K562 (cell line): ENCODE results near the gene GFI1B. TPM values are rescaled to one million over a fixed set of nuclear protein-coding genes. Genes with fewer than 3 reads are reported as not detected.

Source experiments
- MYNN ChIP-seq, 2 experiments: sonication (generic); formaldehyde crosslinking in 1 of 2; IDR thresholded peaks; 2 replicates each; pipeline versions ENCODE4 v1.5.0 to v1.6.1; 2016 to 2020; ENCODE audit warnings: antibody characterized with exemption in 1 of 2, missing genetic modification reagents in 1 of 2
- POU5F1 ChIP-seq: fragments of 150-350 bp; IDR thresholded peaks from 2 replicates; pipeline ENCODE4 v1.6.1; 2014; ENCODE audit warnings: borderline replicate concordance, low read length, low read depth, mild to moderate bottlenecking; ENCODE audit not compliant: partially characterized antibody
- TGIF2 ChIP-seq: sonication (generic); formaldehyde crosslinking; IDR thresholded peaks from 2 replicates; pipeline ENCODE4 v1.8.1; 2022; ENCODE audit warnings: mild to moderate bottlenecking, missing genetic modification reagents, moderate library complexity
- ZNF175 ChIP-seq: fragments of 200-800 bp; sonication (Bioruptor generic); IDR thresholded peaks from 2 replicates; pipeline ENCODE4 v1.6.1; 2016; ENCODE audit warnings: low read depth, mild to moderate bottlenecking, missing genetic modification characterization, missing compliant biosample characterization
- ZNF253 ChIP-seq: fragments of 250-450 bp; sonication (Bioruptor Pico); conservative IDR thresholded peaks from 2 replicates; pipeline ENCODE4 v1.6.1; 2021; ENCODE audit warnings: mild to moderate bottlenecking
- ZNF324 ChIP-seq: fragments of 250-450 bp; sonication (Bioruptor Pico); IDR thresholded peaks from 2 replicates; pipeline ENCODE4 v1.4.0; 2020; ENCODE audit warnings: mild to moderate bottlenecking
- polyA plus RNA-seq, 8 experiments: library from polyadenylated mRNA; depleted of rRNA in 4 of 8; stranded (reverse) in 5 of 8; unstranded in 3 of 8; fragments of >200 nt; fragmentation: Nextera tagmentation in 2 of 8; fragmentation: Illumina TruSeq in 1 of 8; extraction: Ambion mirVana in 2 of 8; extraction: Trizol in 1 of 8; gene quantifications; 2 replicates each; pipeline versions ENCODE4 v1.2.1 to v1.2.3, GENCODE V29; 2011 to 2014; ENCODE audit warnings: inconsistent platforms in 1 of 8, missing spikeins in 1 of 8
- total RNA-seq, 7 experiments: library from RNA; depleted of rRNA in 6 of 7; stranded (reverse); fragments of >200 nt in 6 of 7; fragmentation: Illumina TruSeq in 2 of 7; extraction: Trizol in 2 of 7; gene quantifications; 2 replicates each; pipeline versions ENCODE4 v1.2.1 to v1.2.3, GENCODE V29; 2011 to 2021; ENCODE audit warnings: low replicate concordance in 1 of 7
- TF ChIP-seq, protein P1 (sequence below): fragments of 250-450 bp; sonication (Bioruptor Pico); IDR thresholded peaks from 2 replicates; pipeline ENCODE4 v1.8.0; 2021; ENCODE audit warnings: moderate library complexity, mild to moderate bottlenecking, inconsistent platforms
- TF ChIP-seq, protein P2 (sequence below), 2 experiments: fragments of 450-650 bp in 1 of 2; IDR thresholded peaks; 2 replicates each; pipeline ENCODE4 v1.6.1; 2011 to 2017; ENCODE audit warnings: low read depth in 2 of 2, antibody characterized with exemption in 1 of 2, borderline replicate concordance in 1 of 2, low read length in 1 of 2, mild to moderate bottlenecking in 1 of 2, mixed read lengths in 1 of 2; ENCODE audit not compliant: control insufficient read depth in 1 of 2

GFI1B gene
- total and polyA plus RNA-seq, 9 of the 15 experiments (the other 6 are each of a cell fraction or from before 2014, with no cell fraction given), result 8.0 to 75.7 (median 34.5) TPM

DNA sequence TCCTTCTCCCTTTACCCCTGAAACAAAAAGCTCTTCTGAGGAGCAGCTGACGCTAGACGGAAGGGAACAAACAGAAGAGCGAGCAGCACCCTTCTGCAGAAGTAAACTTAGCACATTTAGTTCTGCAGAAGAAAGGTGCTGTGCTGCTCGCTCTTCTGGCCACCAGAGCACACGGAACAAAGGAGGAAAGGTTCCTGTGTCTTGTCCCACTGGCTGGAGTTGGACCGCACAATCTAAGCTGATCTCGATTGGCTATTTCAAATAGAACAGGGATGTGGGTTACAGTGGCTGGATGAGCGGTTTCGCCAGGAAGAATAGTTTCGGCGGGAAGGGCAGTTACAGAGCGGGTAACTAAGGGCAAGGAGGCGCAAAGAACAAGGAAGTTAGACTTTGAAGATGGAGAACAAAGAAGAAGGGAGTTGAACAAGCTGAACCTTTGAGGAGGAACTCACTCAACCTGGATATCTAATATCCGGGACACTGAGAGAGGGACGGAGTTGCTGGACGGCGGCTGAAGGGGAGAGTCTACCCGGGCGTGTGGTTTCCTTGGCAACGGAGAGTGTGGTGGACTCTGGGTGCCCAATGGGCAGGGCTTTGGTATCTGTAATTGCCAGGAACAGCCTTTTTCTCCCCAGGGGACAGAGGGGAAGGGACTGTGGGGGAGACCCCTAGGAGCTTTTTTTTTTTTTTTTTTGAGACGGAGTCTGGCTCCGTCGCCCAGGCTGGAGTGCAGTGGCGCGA lies 59.5 kb downstream of the GFI1B start (continued):
- TF ChIP-seq TGIF2 (no peak), MYNN (IDR thresholded peaks at IDR 0.05) (no peak), MYNN (CRISPR knock-in tag; IDR thresholded peaks at IDR 0.05) (no peak), ZNF175 (CRISPR knock-in tag) (no peak), ZNF253 (CRISPR knock-in tag) (no peak), ZNF324 (CRISPR knock-in tag) (no peak), POU5F1 (no peak)
- TF ChIP-seq, protein P1, sequence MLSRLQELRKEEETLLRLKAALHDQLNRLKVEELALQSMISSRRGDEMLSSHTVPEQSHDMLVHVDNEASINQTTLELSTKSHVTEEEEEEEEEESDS (CRISPR knock-in tag), result no peak
- TF ChIP-seq, protein P2, sequence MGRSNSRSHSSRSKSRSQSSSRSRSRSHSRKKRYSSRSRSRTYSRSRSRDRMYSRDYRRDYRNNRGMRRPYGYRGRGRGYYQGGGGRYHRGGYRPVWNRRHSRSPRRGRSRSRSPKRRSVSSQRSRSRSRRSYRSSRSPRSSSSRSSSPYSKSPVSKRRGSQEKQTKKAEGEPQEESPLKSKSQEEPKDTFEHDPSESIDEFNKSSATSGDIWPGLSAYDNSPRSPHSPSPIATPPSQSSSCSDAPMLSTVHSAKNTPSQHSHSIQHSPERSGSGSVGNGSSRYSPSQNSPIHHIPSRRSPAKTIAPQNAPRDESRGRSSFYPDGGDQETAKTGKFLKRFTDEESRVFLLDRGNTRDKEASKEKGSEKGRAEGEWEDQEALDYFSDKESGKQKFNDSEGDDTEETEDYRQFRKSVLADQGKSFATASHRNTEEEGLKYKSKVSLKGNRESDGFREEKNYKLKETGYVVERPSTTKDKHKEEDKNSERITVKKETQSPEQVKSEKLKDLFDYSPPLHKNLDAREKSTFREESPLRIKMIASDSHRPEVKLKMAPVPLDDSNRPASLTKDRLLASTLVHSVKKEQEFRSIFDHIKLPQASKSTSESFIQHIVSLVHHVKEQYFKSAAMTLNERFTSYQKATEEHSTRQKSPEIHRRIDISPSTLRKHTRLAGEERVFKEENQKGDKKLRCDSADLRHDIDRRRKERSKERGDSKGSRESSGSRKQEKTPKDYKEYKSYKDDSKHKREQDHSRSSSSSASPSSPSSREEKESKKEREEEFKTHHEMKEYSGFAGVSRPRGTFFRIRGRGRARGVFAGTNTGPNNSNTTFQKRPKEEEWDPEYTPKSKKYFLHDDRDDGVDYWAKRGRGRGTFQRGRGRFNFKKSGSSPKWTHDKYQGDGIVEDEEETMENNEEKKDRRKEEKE (IDR thresholded peaks at IDR 0.05; ENCODE audit: borderline replicate concordance in 1 of 2, control insufficient read depth in 1 of 2, low read depth in 2 of 2, low read length in 1 of 2), result no peak
- TF ChIP-seq, all 486 proteins: peak for 0
